CD4-positive, alpha-beta T cell treated with Interleukin-2 at 100 ng/mL for 4 hours (primary cell): Measurements from ENCODE around the gene CIRBP.

Experiments
- DNase-seq: peaks from one replicate; pipeline ENCODE4 v3.0.0-alpha.2; 2020; ENCODE audit warnings: low spot score

The CIRBP gene

GRCh38 chr19:1268226-1269064 is 687 bp upstream of the CIRBP start:
- no peak for DNase-seq

GRCh38 chr19:1269478-1270212 is 513 bp downstream of the CIRBP start:
- peak; percentile 86 for DNase-seq

- DNase-seq = peak; percentile 19
Measured at GRCh38 chr19:1270213-1270853, 1.2 kb downstream of the CIRBP start.

GRCh38 chr19:1270854-1271527 is 1.9 kb downstream of the CIRBP start:
- DNase-seq = no peak

GRCh38 chr19:1271528-1272422 is 2.6 kb downstream of the CIRBP start:
- no peak for DNase-seq

GRCh38 chr19:1272423-1273262 is 3.5 kb downstream of the CIRBP start:
- DNase-seq = no peak

GRCh38 chr19:1273263-1274041 is 4.3 kb downstream of the CIRBP start:
- no peak for DNase-seq

GRCh38 chr19:1274081-1274851 is 5.1 kb downstream of the CIRBP start:
- DNase-seq = no peak

- DNase-seq = no peak
Measured at GRCh38 chr19:1274852-1275259, 5.7 kb downstream of the CIRBP start.

GRCh38 chr19:1275260-1275975 is 6.3 kb downstream of the CIRBP start, which contains the start of gene FAM174C:
TSS of gene FAM174C (plus strand) at chr19:1275530. CDS start at chr19:1275550, 20 bp downstream.
- peak; percentile 95 for DNase-seq

GRCh38 chr19:1275976-1276627 is 7.0 kb downstream of the CIRBP start:
- DNase-seq = no peak

- peak; percentile 27 for DNase-seq
Measured at GRCh38 chr19:1276628-1277022, 7.5 kb downstream of the CIRBP start.

- DNase-seq = no peak
Measured at GRCh38 chr19:1277061-1277460, 7.9 kb downstream of the CIRBP start.

- DNase-seq = no peak
Measured at GRCh38 chr19:1278074-1278473, 8.9 kb downstream of the CIRBP start.

GRCh38 chr19:1278713-1279660 is 9.9 kb downstream of the CIRBP start:
- no peak for DNase-seq

- peak; percentile 80 for DNase-seq
Measured at GRCh38 chr19:1279782-1280341, 10.7 kb downstream of the CIRBP start.
